Astrocyte (in vitro differentiated cells and primary cell): ENCODE measurements around the gene RNF2.

Source experiments
- CTCF ChIP-seq: IDR thresholded peaks from 2 replicates; pipeline ENCODE4 v1.5.1; 2011; ENCODE audit warnings: low read depth, mild to moderate bottlenecking, inconsistent platforms, low read length, moderate library complexity; ENCODE audit not compliant: insufficient read depth
- EZH2 ChIP-seq: IDR thresholded peaks from 2 replicates; pipeline ENCODE4 v1.6.1; 2012; ENCODE audit warnings: mild to moderate bottlenecking, low read length, inconsistent platforms; ENCODE audit not compliant: insufficient read depth

- no peak for TF ChIP-seq CTCF
- TF ChIP-seq EZH2 = no peak
Observed at GRCh38 chr1:185068341-185068740, 23.0 kb downstream of the RNF2 start.
